ENCODE measurements around the gene ZNF407. TPM values are rescaled to one million over a fixed set of nuclear protein-coding genes. Genes with fewer than 3 reads are reported as not detected.

Gene ZNF407
- total and polyA plus RNA-seq, 2 donors from 2014 or later = 2.5 to 17.8 TPM

GRCh38 chr18:74604774-74605173 lies 7.1 kb downstream of the ZNF407 start:
- Histone ChIP-seq H3K36me3 (ENCODE audit: control insufficient read depth in 2 of 3, insufficient read depth in 3 of 3, low read length in 3 of 3) (no peaks in the 10 kb centered on the region), H3K9ac (ENCODE audit: low read length in 3 of 3) (no peak overlapping the region), H3K4me3 (ENCODE audit: low read length in 3 of 3) (peak overlapping the region in 1 of 3 donors; percentile 13), H3K4me1 (ENCODE audit: control insufficient read depth in 2 of 3, insufficient read depth in 2 of 3, low read depth in 1 of 3, low read length in 3 of 3) (peaks cover 0 to 7% (median 0%) of the 10 kb centered on the region in 3 donors), H3K27ac (ENCODE audit: low read depth in 2 of 2, low read length in 2 of 2) (no peak overlapping the region), H3K27me3 (ENCODE audit: control insufficient read depth, insufficient read depth, low read length) (no peaks in the 10 kb centered on the region), H3K9me3 (ENCODE audit: control insufficient read depth in 2 of 3, insufficient read depth in 1 of 3, low read length in 3 of 3) (no peaks in the 10 kb centered on the region)
- intact Hi-C loops (cut with DNase I) = no loop called here
- no peak for TF ChIP-seq CTCF (IDR thresholded peaks at IDR 0.05; ENCODE audit: borderline replicate concordance, extremely low read depth, insufficient read depth)
- DNase-seq (peak in 2 of 5 donors; percentile 22 to 36), FAIRE-seq (no peak)

- TF ChIP-seq CTCF (IDR thresholded peaks at IDR 0.05; ENCODE audit: borderline replicate concordance, extremely low read depth, insufficient read depth) = no peak
- no peaks in the 10 kb centered on the region for H3K27me3 ChIP-seq (ENCODE audit: control insufficient read depth, insufficient read depth, low read length)
- intact Hi-C loops (cut with DNase I) = no loop called here
Observed at GRCh38 chr18:74608681-74609080, 11.0 kb downstream of the ZNF407 start.

GRCh38 chr18:74609535-74609934 lies 11.9 kb downstream of the ZNF407 start:
- Histone ChIP-seq H3K9me3 (ENCODE audit: control insufficient read depth in 2 of 3, insufficient read depth in 1 of 3, low read length in 3 of 3) (no peaks in the 10 kb centered on the region), H3K4me3 (ENCODE audit: low read length in 3 of 3) (no peak overlapping the region), H3K9ac (ENCODE audit: low read length in 3 of 3) (no peak overlapping the region), H3K27ac (ENCODE audit: low read depth in 2 of 2, low read length in 2 of 2) (no peak overlapping the region), H3K36me3 (ENCODE audit: control insufficient read depth in 2 of 3, insufficient read depth in 3 of 3, low read length in 3 of 3) (no peaks in the 10 kb centered on the region), H3K27me3 (ENCODE audit: control insufficient read depth, insufficient read depth, low read length) (no peaks in the 10 kb centered on the region), H3K4me1 (ENCODE audit: control insufficient read depth in 2 of 3, insufficient read depth in 2 of 3, low read depth in 1 of 3, low read length in 3 of 3) (peaks cover 0 to 4% (median 0%) of the 10 kb centered on the region in 3 donors)
- intact Hi-C loops (cut with DNase I) = no loop called here
- TF ChIP-seq CTCF (IDR thresholded peaks at IDR 0.05; ENCODE audit: borderline replicate concordance, extremely low read depth, insufficient read depth) = no peak
- no peak for FAIRE-seq
- no peak for DNase-seq

More at GRCh38 chr18:74608681-74609080, 11.0 kb downstream of the ZNF407 start:
- FAIRE-seq = no peak
- Histone ChIP-seq H3K36me3 (ENCODE audit: control insufficient read depth in 2 of 3, insufficient read depth in 3 of 3, low read length in 3 of 3) (no peaks in the 10 kb centered on the region), H3K9me3 (ENCODE audit: control insufficient read depth in 2 of 3, insufficient read depth in 1 of 3, low read length in 3 of 3) (no peaks in the 10 kb centered on the region), H3K27ac (ENCODE audit: low read depth in 2 of 2, low read length in 2 of 2) (no peak overlapping the region), H3K4me3 (ENCODE audit: low read length in 3 of 3) (no peak overlapping the region), H3K4me1 (ENCODE audit: control insufficient read depth in 2 of 3, insufficient read depth in 2 of 3, low read depth in 1 of 3, low read length in 3 of 3) (peaks cover 0 to 7% (median 0%) of the 10 kb centered on the region in 3 donors), H3K9ac (ENCODE audit: low read length in 3 of 3) (no peak overlapping the region)
- DNase-seq = no peak

- FAIRE-seq (no peak), DNase-seq (no peak)
- no peaks in the 10 kb centered on the region for H3K36me3 ChIP-seq (ENCODE audit: control insufficient read depth in 2 of 3, insufficient read depth in 3 of 3, low read length in 3 of 3)
- H3K27ac ChIP-seq (ENCODE audit: low read depth in 2 of 2, low read length in 2 of 2) = no peak overlapping the region
- peaks cover 0 to 1% (median 0%) of the 10 kb centered on the region in 3 donors for H3K4me1 ChIP-seq (ENCODE audit: control insufficient read depth in 2 of 3, insufficient read depth in 2 of 3, low read depth in 1 of 3, low read length in 3 of 3)
- intact Hi-C loops (cut with DNase I) = no loop called here
- H3K4me3 ChIP-seq (ENCODE audit: low read length in 3 of 3) = no peak overlapping the region
- H3K9me3 ChIP-seq (ENCODE audit: control insufficient read depth in 2 of 3, insufficient read depth in 1 of 3, low read length in 3 of 3) = peaks cover 0 to 4% (median 0%) of the 10 kb centered on the region in 3 donors
- H3K9ac ChIP-seq (ENCODE audit: low read length in 3 of 3) = no peak overlapping the region
- no peaks in the 10 kb centered on the region for H3K27me3 ChIP-seq (ENCODE audit: control insufficient read depth, insufficient read depth, low read length)
- TF ChIP-seq CTCF (IDR thresholded peaks at IDR 0.05; ENCODE audit: borderline replicate concordance, extremely low read depth, insufficient read depth) = no peak
Observed at GRCh38 chr18:74610051-74610615, 12.5 kb downstream of the ZNF407 start.
